T-helper 9 cell (primary cell): ENCODE data around the gene CNTD1.
"Not testable (repeated sequence)": the region's sequence is repeated elsewhere in the genome, so short reads cannot be mapped to it uniquely, and the experiment has no call there.

Experiments used
- DNase-seq: peaks from one replicate; pipeline ENCODE4 v3.0.0-alpha.2; 2020

CNTD1 gene

GRCh38 chr17:42846594-42847280 lies 48.1 kb downstream of the CNTD1 start:
- no peak for DNase-seq

- DNase-seq, result no peak
Observed at GRCh38 chr17:42848093-42848492, 49.4 kb downstream of the CNTD1 start.

DNA sequence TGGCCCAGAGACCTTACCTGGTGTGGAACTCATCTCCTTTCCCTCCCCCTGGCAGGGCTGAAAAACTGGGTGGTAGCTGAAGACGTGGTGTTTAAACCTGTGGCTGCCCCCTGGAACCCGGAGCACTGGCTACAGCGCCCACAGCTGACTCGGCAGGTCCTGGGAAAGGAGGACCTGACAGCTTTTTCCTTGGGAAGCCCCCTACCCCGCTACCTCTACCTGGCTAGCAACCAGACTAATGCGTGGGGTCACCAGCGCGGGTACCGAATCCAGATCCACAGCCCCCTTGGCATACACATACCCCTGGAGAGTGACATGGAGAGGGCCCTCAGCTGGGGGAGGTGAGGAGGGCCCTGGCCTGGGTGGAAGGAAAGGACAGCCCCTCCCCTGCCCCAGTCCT lies 50.4 kb downstream of the CNTD1 start:
- DNase-seq, result no peak

- DNase-seq, result no peak
Observed at GRCh38 chr17:42849451-42850181, 51.0 kb downstream of the CNTD1 start.

GRCh38 chr17:42850954-42851353 lies 52.3 kb downstream of the CNTD1 start, which contains the start of gene AOC3:
Gene AOC3, plus strand, starts transcription at chr17:42851199. Its CDS starts 145 bp downstream, at chr17:42851344.
- DNase-seq, result no peak

GRCh38 chr17:42851371-42852240 lies 52.9 kb downstream of the CNTD1 start:
- not testable (repeated sequence) for DNase-seq

- no peak for DNase-seq
Observed at GRCh38 chr17:42852351-42852750, 53.7 kb downstream of the CNTD1 start.

- DNase-seq, result no peak
Observed at GRCh38 chr17:42853004-42853403, 54.3 kb downstream of the CNTD1 start.

DNA sequence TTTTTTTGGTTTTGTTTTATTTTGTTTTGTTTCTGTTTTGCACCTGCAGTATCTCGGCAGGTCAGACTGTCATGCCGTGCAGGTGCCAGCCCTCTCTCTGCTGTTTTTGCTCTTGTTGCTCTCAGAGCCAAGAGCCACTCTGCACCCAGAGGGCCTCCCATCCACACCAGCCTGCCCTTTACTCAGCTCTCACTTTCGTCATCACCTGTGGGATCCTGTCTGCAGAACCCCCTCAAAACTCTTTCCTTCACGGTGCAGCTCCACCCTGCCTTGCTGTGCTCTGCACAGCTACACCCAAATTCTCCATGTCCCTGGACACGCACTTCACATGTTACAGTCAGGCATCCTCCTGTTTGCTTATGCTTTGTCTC lies 54.9 kb downstream of the CNTD1 start:
- no peak for DNase-seq

GRCh38 chr17:42853968-42854790 lies 55.5 kb downstream of the CNTD1 start:
- no peak for DNase-seq

GRCh38 chr17:42855048-42855596 lies 56.5 kb downstream of the CNTD1 start:
- no peak for DNase-seq

- DNase-seq, result not testable (repeated sequence)
Observed at GRCh38 chr17:42856093-42856492, 57.4 kb downstream of the CNTD1 start.

- DNase-seq, result not testable (repeated sequence)
Observed at GRCh38 chr17:42856516-42856915, 57.9 kb downstream of the CNTD1 start.

DNA sequence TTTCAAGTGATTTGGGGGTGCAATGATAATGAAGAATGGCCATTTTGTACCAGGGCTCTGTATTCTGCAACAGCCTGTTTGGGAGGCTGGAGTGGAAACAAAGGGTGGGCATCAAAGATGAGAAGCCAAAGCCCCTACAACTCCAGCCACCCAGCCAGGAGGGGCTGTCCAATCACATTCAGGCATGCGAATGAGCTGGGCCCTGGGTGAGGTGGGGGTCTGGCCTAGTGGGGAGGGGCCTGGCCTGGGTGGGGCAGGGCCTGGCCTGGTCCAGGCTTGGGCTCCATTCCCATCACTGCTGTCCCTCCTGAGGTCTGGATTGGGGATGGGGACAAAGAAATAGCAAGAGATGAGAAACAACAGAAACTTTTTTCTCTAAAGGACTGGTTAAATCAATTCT lies 58.7 kb downstream of the CNTD1 start:
- no peak for DNase-seq
